Stimulated activated CD4-positive, alpha-beta T cell treated with anti-CD3 and anti-CD28 coated beads, TNF-alpha, amount 100 ng/mL, for 4 hours (primary cell): ENCODE data around the gene LIG1.
"Not testable (repeated sequence)": the region's sequence is repeated elsewhere in the genome, so short reads cannot be mapped to it uniquely, and the experiment has no call there.

ENCODE experiments used
- DNase-seq, 3 experiments: peaks; one replicate each; pipeline ENCODE4 v3.0.0-alpha.2; 2020; ENCODE audit warnings: low read depth in 3 of 3

The LIG1 gene

DNA sequence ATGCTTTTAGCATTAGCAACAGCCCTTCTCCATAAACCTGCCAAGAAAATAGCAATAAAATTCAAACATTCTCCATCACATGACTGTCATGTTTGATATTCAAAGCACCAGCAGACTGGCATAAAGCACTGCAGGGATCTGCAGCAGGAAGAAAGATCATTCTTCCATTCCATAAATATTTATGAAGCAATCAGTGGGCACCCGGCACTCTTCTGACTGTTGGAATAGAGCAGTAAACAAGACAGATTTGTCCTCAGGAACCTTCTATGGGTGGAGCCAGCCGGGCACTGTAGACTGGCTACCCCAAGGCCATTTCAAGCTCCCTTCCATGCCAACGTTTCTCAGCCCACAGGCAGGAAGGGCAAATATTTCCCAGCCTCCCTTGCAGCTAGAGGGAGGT, 85.1 kb downstream of the LIG1 start:
- DNase-seq = no peak

DNA sequence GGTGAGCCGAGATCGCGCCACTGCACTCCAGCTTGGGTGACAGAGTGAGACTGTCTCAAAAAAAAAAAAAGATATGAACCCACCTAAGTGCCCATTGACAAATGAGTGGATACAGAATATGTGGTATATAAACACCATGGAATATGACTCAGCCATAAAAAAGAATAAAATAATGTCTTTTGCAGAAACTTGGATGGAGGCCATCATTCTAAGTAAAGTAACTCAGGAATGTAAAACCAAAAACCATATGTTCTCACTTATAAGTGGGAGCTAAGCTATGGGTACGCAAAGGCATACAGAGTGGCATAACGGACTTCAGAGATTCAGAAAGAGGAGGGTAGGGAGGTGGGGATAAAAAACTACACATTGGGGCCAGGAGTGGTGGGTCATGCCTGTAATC, 89.0 kb downstream of the LIG1 start:
- DNase-seq = no peak

DNA sequence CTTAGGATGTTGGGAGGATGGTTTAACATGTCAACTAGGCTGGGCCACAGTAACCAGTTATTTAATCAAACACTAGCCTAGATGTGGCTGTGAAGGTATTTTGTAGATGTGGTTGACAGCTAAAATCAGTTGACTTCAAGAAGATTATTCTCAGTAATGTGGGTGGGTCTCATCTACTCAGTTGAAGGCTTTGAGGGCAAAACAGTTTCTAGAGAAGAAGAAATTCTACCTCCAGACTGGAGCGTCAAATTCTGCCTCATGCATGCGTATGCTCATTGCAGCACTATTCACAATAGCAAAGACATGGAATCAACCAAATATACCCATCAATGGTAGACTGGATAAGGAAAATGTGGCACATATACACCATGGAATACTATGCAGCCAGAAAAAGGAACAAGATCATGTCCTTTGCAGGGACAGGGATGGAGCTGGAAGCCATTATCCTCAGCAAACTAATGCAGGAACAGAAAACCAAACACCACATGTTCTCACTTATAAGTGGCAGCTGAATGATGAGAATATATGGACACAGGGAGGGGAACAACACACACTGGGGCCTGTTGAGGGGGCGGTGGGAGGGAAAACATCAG, 99.9 kb downstream of the LIG1 start:
- not testable (repeated sequence) for DNase-seq

DNA sequence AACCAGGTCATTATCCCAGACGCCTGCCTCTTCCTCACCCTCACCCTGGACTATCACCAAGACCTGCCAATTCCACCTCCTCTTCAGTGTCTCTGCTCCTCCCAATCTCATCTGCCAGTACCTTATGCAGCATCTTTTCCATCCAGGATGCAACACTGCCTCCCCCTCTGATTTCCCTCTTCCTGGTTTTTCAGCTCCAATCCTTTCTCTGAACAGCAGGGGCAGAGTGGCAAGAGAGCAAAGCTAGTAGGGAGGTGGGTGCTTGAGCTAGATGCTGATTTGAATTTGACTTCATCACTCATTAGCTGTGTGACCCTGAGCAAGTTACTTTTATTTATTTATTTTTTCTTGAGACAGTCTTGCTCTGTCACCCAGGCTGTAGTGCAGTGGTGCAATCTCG, 100.7 kb downstream of the LIG1 start:
- DNase-seq = no peak
